HEK293 (cell line): ENCODE results near the gene TP53I11.

Source experiments
- CTCF ChIA-PET: fragments of 350-600 bp; formaldehyde crosslinking; extraction: SDS; loops from one replicate; lab custom pipeline; 2021; ENCODE audit warnings: antibody characterized with exemption; lab: Yijun Ruan, JAX
- POLR2A ChIA-PET: fragments of 300-600 bp; formaldehyde crosslinking; extraction: SDS; loops from one replicate; lab custom pipeline; 2020; ENCODE audit warnings: antibody characterized with exemption, inconsistent platforms; lab: Yijun Ruan, JAX
- H3K27ac ChIP-seq: fragments of 200-500 bp; sonication (Bioruptor generic); 2 replicates; pipeline ENCODE4 v1.5.1; 2014; ENCODE audit warnings: low read depth, low read length, control low read depth, inconsistent platforms; ENCODE audit errors: extremely low read depth
- H3K36me3 ChIP-seq, 2 experiments: fragments of 200-500 bp in 1 of 2; sonication (Bioruptor generic) in 1 of 2; 1 replicate in 1 of 2; 2 replicates in 1 of 2; pipeline ENCODE4 v1.5.1; 2014 to 2017; ENCODE audit warnings: inconsistent platforms in 2 of 2, low read length in 2 of 2; ENCODE audit not compliant: control insufficient read depth in 2 of 2, insufficient read depth in 1 of 2
- H3K4me1 ChIP-seq: fragments of 200-500 bp; sonication (Bioruptor generic); 2 replicates; pipeline ENCODE4 v1.5.1; 2014; ENCODE audit warnings: mild to moderate bottlenecking, low read length, inconsistent platforms; ENCODE audit not compliant: control insufficient read depth, insufficient read depth
- H3K4me3 ChIP-seq: 2 replicates; pipeline ENCODE4 v1.5.1; 2011; ENCODE audit warnings: low read depth, mild to moderate bottlenecking, control low read depth, low read length, moderate library complexity
- H3K9me3 ChIP-seq: fragments of 200-500 bp; sonication (Bioruptor generic); 2 replicates; pipeline ENCODE4 v1.5.1; 2014; ENCODE audit warnings: low read depth, low read length, inconsistent platforms; ENCODE audit not compliant: control insufficient read depth, insufficient read depth
- PATZ1 ChIP-seq: fragments of 450-650 bp; formaldehyde crosslinking; IDR thresholded peaks from 2 replicates; pipeline ENCODE4 v1.5.1; 2016; ENCODE audit warnings: missing biosample characterization, missing genetic modification characterization
- PRDM10 ChIP-seq: fragments of 450-650 bp; formaldehyde crosslinking; IDR thresholded peaks from 2 replicates; pipeline ENCODE4 v1.5.1; 2016; ENCODE audit warnings: missing biosample characterization, missing genetic modification characterization
- RBAK ChIP-seq: fragments of 450-650 bp; formaldehyde crosslinking; IDR thresholded peaks from 2 replicates; pipeline ENCODE4 v1.5.1; 2016; ENCODE audit warnings: missing biosample characterization, missing genetic modification characterization
- YY1 ChIP-seq: fragments of 450-650 bp; formaldehyde crosslinking; IDR thresholded peaks from 2 replicates; pipeline ENCODE4 v1.5.1; 2018; ENCODE audit warnings: missing biosample characterization, missing genetic modification characterization
- ZBTB11 ChIP-seq: fragments of 450-650 bp; formaldehyde crosslinking; conservative IDR thresholded peaks from 2 replicates; pipeline ENCODE4 v1.5.1; 2016; ENCODE audit warnings: low read depth, missing biosample characterization, missing genetic modification characterization
- ZIC2 ChIP-seq: fragments of 450-650 bp; formaldehyde crosslinking; IDR thresholded peaks from 2 replicates; pipeline ENCODE4 v1.5.1; 2016; ENCODE audit warnings: missing biosample characterization, missing genetic modification characterization
- ZNF169 ChIP-seq: fragments of 450-650 bp; formaldehyde crosslinking; IDR thresholded peaks from 2 replicates; pipeline ENCODE4 v1.5.1; 2016; ENCODE audit warnings: missing biosample characterization, missing genetic modification characterization
- ZNF2 ChIP-seq: fragments of 450-650 bp; formaldehyde crosslinking; IDR thresholded peaks from 2 replicates; pipeline ENCODE4 v1.5.1; 2016; ENCODE audit warnings: missing biosample characterization, missing genetic modification characterization
- ZNF248 ChIP-seq: fragments of 450-650 bp; formaldehyde crosslinking; IDR thresholded peaks from 2 replicates; pipeline ENCODE4 v1.5.1; 2017; ENCODE audit warnings: missing biosample characterization, missing genetic modification characterization
- ZNF302 ChIP-seq: fragments of 450-650 bp; formaldehyde crosslinking; IDR thresholded peaks from 2 replicates; pipeline ENCODE4 v1.5.1; 2016; ENCODE audit warnings: missing biosample characterization, missing genetic modification characterization, low read depth
- ZNF423 ChIP-seq: fragments of 450-650 bp; formaldehyde crosslinking; IDR thresholded peaks from 2 replicates; pipeline ENCODE4 v1.5.1; 2016; ENCODE audit warnings: missing biosample characterization, missing genetic modification characterization
- ZNF473 ChIP-seq: fragments of 450-650 bp; formaldehyde crosslinking; IDR thresholded peaks from 2 replicates; pipeline ENCODE4 v1.5.1; 2017; ENCODE audit warnings: missing biosample characterization, missing genetic modification characterization
- ZNF501 ChIP-seq: fragments of 450-650 bp; formaldehyde crosslinking; IDR thresholded peaks from 2 replicates; pipeline ENCODE4 v1.5.1; 2016; ENCODE audit warnings: missing biosample characterization, missing genetic modification characterization
- ZNF660 ChIP-seq: fragments of 450-650 bp; IDR thresholded peaks from 2 replicates; pipeline ENCODE4 v1.5.1; 2018; ENCODE audit warnings: missing biosample characterization, mild to moderate bottlenecking, missing genetic modification characterization
- ZNF843 ChIP-seq: fragments of 450-650 bp; formaldehyde crosslinking; IDR thresholded peaks from 2 replicates; pipeline ENCODE4 v1.5.1; 2016; ENCODE audit warnings: missing biosample characterization, missing genetic modification characterization
- ZSCAN5A ChIP-seq: fragments of 450-650 bp; formaldehyde crosslinking; IDR thresholded peaks from 2 replicates; pipeline ENCODE4 v1.5.1; 2016; ENCODE audit warnings: missing biosample characterization, missing genetic modification characterization
- TF ChIP-seq, protein P1 (sequence below): fragments of 450-650 bp; formaldehyde crosslinking; IDR thresholded peaks from 2 replicates; pipeline ENCODE4 v1.5.1; 2017; ENCODE audit warnings: missing biosample characterization, missing genetic modification characterization

TP53I11 gene

DNA sequence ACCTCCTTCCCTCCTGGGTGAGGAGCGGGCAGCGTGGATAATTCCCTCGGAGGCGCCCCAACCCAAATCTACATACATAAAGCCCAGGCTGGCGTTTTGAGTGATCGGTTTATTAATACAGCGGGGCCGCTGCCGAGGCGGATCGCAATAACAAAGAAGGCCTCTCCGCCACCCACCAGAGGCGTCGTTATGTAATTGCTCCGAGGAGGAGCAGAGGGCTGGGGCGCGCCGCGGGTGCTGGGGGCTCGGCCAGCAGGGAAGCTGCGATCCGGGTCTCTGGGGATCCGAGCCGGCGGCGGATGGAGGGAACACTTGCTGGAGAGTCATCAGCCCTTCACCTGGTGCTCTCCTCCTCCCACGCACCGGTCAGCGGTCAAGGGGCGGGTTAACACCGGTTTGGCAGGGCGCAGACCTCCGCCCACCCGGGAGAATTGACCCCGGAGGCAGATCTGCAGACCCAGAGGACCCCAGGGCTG lies 6.4 kb upstream of the TP53I11 start:
- no peak overlapping the region for H3K27ac ChIP-seq
- H3K4me1 ChIP-seq, result no peaks in the 10 kb centered on the region
- TF ChIP-seq ZIC2 (tag by site-specific recombination), result no peak
- TF ChIP-seq, protein P1, sequence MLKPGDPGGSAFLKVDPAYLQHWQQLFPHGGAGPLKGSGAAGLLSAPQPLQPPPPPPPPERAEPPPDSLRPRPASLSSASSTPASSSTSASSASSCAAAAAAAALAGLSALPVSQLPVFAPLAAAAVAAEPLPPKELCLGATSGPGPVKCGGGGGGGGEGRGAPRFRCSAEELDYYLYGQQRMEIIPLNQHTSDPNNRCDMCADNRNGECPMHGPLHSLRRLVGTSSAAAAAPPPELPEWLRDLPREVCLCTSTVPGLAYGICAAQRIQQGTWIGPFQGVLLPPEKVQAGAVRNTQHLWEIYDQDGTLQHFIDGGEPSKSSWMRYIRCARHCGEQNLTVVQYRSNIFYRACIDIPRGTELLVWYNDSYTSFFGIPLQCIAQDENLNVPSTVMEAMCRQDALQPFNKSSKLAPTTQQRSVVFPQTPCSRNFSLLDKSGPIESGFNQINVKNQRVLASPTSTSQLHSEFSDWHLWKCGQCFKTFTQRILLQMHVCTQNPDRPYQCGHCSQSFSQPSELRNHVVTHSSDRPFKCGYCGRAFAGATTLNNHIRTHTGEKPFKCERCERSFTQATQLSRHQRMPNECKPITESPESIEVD (tag by site-specific recombination), result no peak
- TF ChIP-seq ZNF248 (tag by site-specific recombination), result no peak
- TF ChIP-seq RBAK (tag by site-specific recombination), result no peak
- TF ChIP-seq ZNF169 (tag by site-specific recombination), result no peak
- TF ChIP-seq PATZ1 (tag by site-specific recombination), result no peak
- TF ChIP-seq ZSCAN5A (tag by site-specific recombination), result no peak
- TF ChIP-seq ZNF423 (tag by site-specific recombination), result no peak
- TF ChIP-seq ZNF473, result no peak
- TF ChIP-seq YY1 (tag by site-specific recombination), result no peak
- TF ChIP-seq ZNF660, result no peak
- TF ChIP-seq ZBTB11, result no peak
- TF ChIP-seq ZNF501 (tag by site-specific recombination), result no peak
- TF ChIP-seq ZNF843 (tag by site-specific recombination), result no peak
- no peak for TF ChIP-seq ZNF2
- H3K4me3 ChIP-seq, result no peak overlapping the region
- ChIA-PET POLR2A (no interaction called here), CTCF (no interaction called here)
- no peaks in the 10 kb centered on the region for H3K9me3 ChIP-seq
- H3K36me3 ChIP-seq, result no peaks in the 10 kb centered on the region

DNA sequence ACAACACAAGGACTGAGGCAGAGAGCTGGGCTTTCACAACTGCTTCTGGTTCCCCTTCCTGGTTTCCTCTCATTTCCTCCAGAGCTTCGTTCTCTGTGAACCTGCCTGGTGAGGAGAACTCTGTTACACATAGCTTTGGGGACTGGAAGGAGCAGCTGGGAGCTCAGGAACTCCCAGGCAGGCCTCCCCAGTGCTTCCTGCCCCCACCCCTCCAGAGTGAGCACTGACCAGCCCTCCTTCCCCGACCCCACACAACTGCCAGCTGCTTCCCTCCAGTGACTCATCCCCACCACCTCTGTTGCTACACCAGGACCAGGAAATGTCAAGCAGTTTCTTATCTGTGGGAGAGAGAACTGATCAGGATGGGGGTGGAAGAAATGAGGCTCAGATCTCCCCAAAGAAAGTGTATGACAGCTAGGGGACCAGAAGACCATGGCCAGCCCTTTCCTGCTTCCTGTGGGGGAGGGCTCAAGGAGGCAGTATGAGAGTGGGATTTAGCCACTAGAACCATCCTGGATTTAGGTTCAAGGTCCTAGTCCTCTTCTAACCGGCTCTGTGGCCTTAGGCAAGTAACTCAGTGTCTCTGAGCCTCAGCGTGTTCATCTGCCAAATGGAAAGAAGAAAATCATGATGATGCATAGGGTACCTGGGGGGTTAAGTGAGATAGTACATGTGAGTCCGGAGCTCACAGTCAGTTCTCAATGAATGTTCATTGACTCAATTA lies 4.5 kb upstream of the TP53I11 start:
- Histone ChIP-seq H3K4me1 (no peaks in the 10 kb centered on the region), H3K9me3 (no peaks in the 10 kb centered on the region), H3K4me3 (no peak overlapping the region), H3K36me3 (no peaks in the 10 kb centered on the region), H3K27ac (no peak overlapping the region)
- POLR2A ChIA-PET, result interaction anchor here (1.0 kb wide), 1 partner anchor 24 kb away, joined by 3 read pairs; no protein-coding TSS in a partner anchor
- CTCF ChIA-PET, result interaction anchor here (0.5 to 1.7 kb wide), 7 partner anchors 9 to 299 kb away, joined by 3 to 10 read pairs (median 4); no protein-coding TSS in a partner anchor
- peak; percentile 58 for TF ChIP-seq PRDM10 (tag by site-specific recombination)
- TF ChIP-seq ZNF302, result no peak
- TF ChIP-seq, protein P1 (tag by site-specific recombination), result no peak
